SK-N-SH treated with all-trans-retinoic acid at 6 μM for 48 hours (cell line): ENCODE results near the gene HMCN2.

ENCODE experiments used
- ATAC-seq: fragments of 200-7000 bp; cut with Tn5 transposase; 3 replicates; pipeline ENCODE4 v1.9.1; 2020; ENCODE audit warnings: mild to moderate bottlenecking, moderate library complexity
- ARNTL ChIP-seq: fragments of 450-650 bp; formaldehyde crosslinking; IDR thresholded peaks from 2 replicates; pipeline ENCODE4 v1.5.0; 2020; ENCODE audit warnings: low read depth, mild to moderate bottlenecking, moderate library complexity, borderline replicate concordance
- BACH2 ChIP-seq: fragments of 250-450 bp; sonication (Bioruptor Pico); IDR thresholded peaks from 2 replicates; pipeline ENCODE4 v1.9.0; 2021; ENCODE audit warnings: mild to moderate bottlenecking, borderline replicate concordance
- CSDC2 ChIP-seq: fragments of 250-450 bp; sonication (Bioruptor Pico); IDR thresholded peaks from 2 replicates; pipeline ENCODE4 v1.5.0; 2020; ENCODE audit warnings: mild to moderate bottlenecking, moderate library complexity
- CSRNP3 ChIP-seq: fragments of 250-450 bp; sonication (Bioruptor Pico); IDR thresholded peaks from 2 replicates; pipeline ENCODE4 v1.5.1; 2021; ENCODE audit warnings: mild to moderate bottlenecking, moderate library complexity
- ESRRG ChIP-seq: fragments of 250-450 bp; sonication (Bioruptor Pico); IDR thresholded peaks from 2 replicates; pipeline ENCODE4 v1.6.1; 2021; ENCODE audit warnings: mild to moderate bottlenecking
- GLIS3 ChIP-seq: fragments of 250-450 bp; sonication (Bioruptor Pico); IDR thresholded peaks from 2 replicates; pipeline ENCODE4 v1.5.0; 2020; ENCODE audit warnings: mild to moderate bottlenecking, moderate library complexity
- ISL1 ChIP-seq: fragments of 250-450 bp; sonication (Bioruptor Pico); IDR thresholded peaks from 2 replicates; pipeline ENCODE4 v2.1.2; 2022; ENCODE audit warnings: mild to moderate bottlenecking, moderate library complexity
- OSR1 ChIP-seq: fragments of 250-450 bp; sonication (Bioruptor Pico); IDR thresholded peaks from 2 replicates; pipeline ENCODE4 v1.8.0; 2022; ENCODE audit warnings: moderate library complexity, mild to moderate bottlenecking, inconsistent platforms
- POU6F1 ChIP-seq: fragments of 250-450 bp; sonication (Bioruptor Pico); IDR thresholded peaks from 2 replicates; pipeline ENCODE4 v1.8.0; 2021; ENCODE audit warnings: low read depth, mild to moderate bottlenecking, moderate library complexity, borderline replicate concordance
- PPARA ChIP-seq: fragments of 250-450 bp; sonication (Bioruptor Pico); IDR thresholded peaks from 2 replicates; pipeline ENCODE4 v1.5.0; 2020; ENCODE audit warnings: mild to moderate bottlenecking, borderline replicate concordance
- RARB ChIP-seq: fragments of 250-450 bp; sonication (Bioruptor Pico); IDR thresholded peaks from 2 replicates; pipeline ENCODE4 v1.8.0; 2021; ENCODE audit warnings: mild to moderate bottlenecking, moderate library complexity
- SNAI2 ChIP-seq: fragments of 250-450 bp; sonication (Bioruptor Pico); IDR thresholded peaks from 2 replicates; pipeline ENCODE4 v1.5.0; 2020; ENCODE audit warnings: mild to moderate bottlenecking, moderate library complexity
- TCF4 ChIP-seq: fragments of 250-450 bp; sonication (Bioruptor Pico); IDR thresholded peaks from 2 replicates; pipeline ENCODE4 v1.8.0; 2021; ENCODE audit warnings: mild to moderate bottlenecking, moderate library complexity, borderline replicate concordance
- TOX ChIP-seq: fragments of 250-450 bp; sonication (Bioruptor Pico); IDR thresholded peaks from 2 replicates; pipeline ENCODE4 v1.8.0; 2021; ENCODE audit warnings: mild to moderate bottlenecking, moderate library complexity, borderline replicate concordance
- ZC3H10 ChIP-seq: fragments of 250-450 bp; sonication (Bioruptor Pico); IDR thresholded peaks from 2 replicates; pipeline ENCODE4 v1.5.1; 2021; ENCODE audit warnings: mild to moderate bottlenecking, moderate library complexity
- ZFP3 ChIP-seq: fragments of 250-450 bp; sonication (Bioruptor Pico); IDR thresholded peaks from 2 replicates; pipeline ENCODE4 v1.5.0; 2020; ENCODE audit warnings: mild to moderate bottlenecking, moderate library complexity
- ZFP30 ChIP-seq: fragments of 450-650 bp; formaldehyde crosslinking; IDR thresholded peaks from 2 replicates; pipeline ENCODE4 v1.5.0; 2022; ENCODE audit warnings: mild to moderate bottlenecking, moderate library complexity
- ZNF565 ChIP-seq: fragments of 450-650 bp; formaldehyde crosslinking; conservative IDR thresholded peaks from 2 replicates; pipeline ENCODE4 v1.5.0; 2020; ENCODE audit warnings: low read depth, mild to moderate bottlenecking, moderate library complexity
- ZNF70 ChIP-seq: fragments of 450-650 bp; formaldehyde crosslinking; IDR thresholded peaks from 2 replicates; pipeline ENCODE4 v1.5.0; 2020; ENCODE audit warnings: mild to moderate bottlenecking, moderate library complexity
- ZNF8 ChIP-seq: fragments of 450-650 bp; formaldehyde crosslinking; IDR thresholded peaks from 2 replicates; pipeline ENCODE4 v1.5.0; 2020; ENCODE audit warnings: mild to moderate bottlenecking, moderate library complexity
- TF ChIP-seq, protein P1 (sequence below): fragments of 250-450 bp; sonication (Bioruptor Pico); IDR thresholded peaks from 2 replicates; pipeline ENCODE4 v1.8.0; 2020; ENCODE audit warnings: mild to moderate bottlenecking, moderate library complexity, borderline replicate concordance
- TF ChIP-seq, protein P2 (sequence below): fragments of 250-450 bp; sonication (Bioruptor Pico); IDR thresholded peaks from 2 replicates; pipeline ENCODE4 v1.5.1; 2020; ENCODE audit warnings: low read depth, mild to moderate bottlenecking, moderate library complexity

Gene HMCN2

GRCh38 chr9:130444565-130445221, 179.1 kb downstream of the HMCN2 start, which contains the start of gene ASS1:
ASS1 (plus strand) TSS chr9:130444961; CDS start chr9:130452229, 7,268 bp downstream.
- TF ChIP-seq ZNF565 (CRISPR knock-in tag): no peak
- no peak for TF ChIP-seq BACH2 (CRISPR knock-in tag)
- TF ChIP-seq CSDC2 (CRISPR knock-in tag): no peak
- TF ChIP-seq, protein P1, sequence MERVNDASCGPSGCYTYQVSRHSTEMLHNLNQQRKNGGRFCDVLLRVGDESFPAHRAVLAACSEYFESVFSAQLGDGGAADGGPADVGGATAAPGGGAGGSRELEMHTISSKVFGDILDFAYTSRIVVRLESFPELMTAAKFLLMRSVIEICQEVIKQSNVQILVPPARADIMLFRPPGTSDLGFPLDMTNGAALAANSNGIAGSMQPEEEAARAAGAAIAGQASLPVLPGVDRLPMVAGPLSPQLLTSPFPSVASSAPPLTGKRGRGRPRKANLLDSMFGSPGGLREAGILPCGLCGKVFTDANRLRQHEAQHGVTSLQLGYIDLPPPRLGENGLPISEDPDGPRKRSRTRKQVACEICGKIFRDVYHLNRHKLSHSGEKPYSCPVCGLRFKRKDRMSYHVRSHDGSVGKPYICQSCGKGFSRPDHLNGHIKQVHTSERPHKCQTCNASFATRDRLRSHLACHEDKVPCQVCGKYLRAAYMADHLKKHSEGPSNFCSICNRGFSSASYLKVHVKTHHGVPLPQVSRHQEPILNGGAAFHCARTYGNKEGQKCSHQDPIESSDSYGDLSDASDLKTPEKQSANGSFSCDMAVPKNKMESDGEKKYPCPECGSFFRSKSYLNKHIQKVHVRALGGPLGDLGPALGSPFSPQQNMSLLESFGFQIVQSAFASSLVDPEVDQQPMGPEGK (CRISPR knock-in tag): no peak
- no peak for TF ChIP-seq PPARA
- ATAC-seq: no peak

GRCh38 chr9:130445268-130445983, 179.9 kb downstream of the HMCN2 start:
- no peak for ATAC-seq
- TF ChIP-seq CSDC2 (CRISPR knock-in tag): no peak
- TF ChIP-seq BACH2 (CRISPR knock-in tag): no peak
- TF ChIP-seq, protein P2, sequence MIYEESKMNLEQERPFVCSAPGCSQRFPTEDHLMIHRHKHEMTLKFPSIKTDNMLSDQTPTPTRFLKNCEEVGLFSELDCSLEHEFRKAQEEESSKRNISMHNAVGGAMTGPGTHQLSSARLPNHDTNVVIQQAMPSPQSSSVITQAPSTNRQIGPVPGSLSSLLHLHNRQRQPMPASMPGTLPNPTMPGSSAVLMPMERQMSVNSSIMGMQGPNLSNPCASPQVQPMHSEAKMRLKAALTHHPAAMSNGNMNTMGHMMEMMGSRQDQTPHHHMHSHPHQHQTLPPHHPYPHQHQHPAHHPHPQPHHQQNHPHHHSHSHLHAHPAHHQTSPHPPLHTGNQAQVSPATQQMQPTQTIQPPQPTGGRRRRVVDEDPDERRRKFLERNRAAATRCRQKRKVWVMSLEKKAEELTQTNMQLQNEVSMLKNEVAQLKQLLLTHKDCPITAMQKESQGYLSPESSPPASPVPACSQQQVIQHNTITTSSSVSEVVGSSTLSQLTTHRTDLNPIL (CRISPR knock-in tag): no peak
- TF ChIP-seq ZNF8 (CRISPR knock-in tag): no peak
- no peak for TF ChIP-seq PPARA
- no peak for TF ChIP-seq ZNF70 (CRISPR knock-in tag)
- TF ChIP-seq POU6F1 (CRISPR knock-in tag): no peak
- TF ChIP-seq ZFP30 (CRISPR knock-in tag): no peak
- no peak for TF ChIP-seq ESRRG (CRISPR knock-in tag)

DNA sequence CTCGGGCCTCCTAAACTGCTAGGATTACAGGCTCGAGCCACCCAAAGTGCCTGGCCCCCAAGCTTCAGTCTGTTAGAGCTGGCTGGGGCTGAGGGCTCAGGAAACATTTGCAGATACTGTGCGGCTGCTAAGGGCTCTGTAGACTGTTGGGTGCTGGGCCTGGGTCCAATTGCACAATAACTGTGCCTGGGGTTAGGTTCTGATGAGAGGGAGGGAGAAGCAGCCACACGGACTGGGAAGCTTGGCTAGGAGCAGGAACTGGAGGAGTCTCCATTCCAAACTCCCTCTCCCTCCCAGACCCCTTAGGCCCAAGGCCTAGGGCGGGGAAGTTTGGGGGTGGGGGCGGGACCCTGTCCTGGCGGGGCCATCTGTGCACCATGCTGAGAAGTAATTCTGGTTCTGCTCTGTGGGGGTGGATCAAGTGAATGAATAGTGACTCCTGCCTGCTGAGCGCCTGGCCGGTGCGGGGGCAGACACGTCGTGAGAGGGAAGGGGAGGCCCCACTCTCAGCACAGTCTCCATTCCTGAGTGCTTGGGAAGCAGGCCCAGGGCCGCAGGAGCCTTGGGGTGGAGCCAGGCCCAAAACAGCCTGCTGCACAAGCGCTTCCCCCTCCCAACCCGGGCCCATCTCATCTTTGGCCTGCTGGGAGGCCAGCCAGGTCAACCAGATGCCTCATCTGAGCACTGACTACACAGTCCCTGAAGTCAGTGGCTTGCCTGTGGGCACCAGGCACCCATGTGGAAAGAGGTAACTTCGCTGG, 180.7 kb downstream of the HMCN2 start:
- TF ChIP-seq POU6F1 (CRISPR knock-in tag): no peak
- TF ChIP-seq SNAI2: no peak
- no peak for TF ChIP-seq ZNF8 (CRISPR knock-in tag)
- no peak for TF ChIP-seq CSRNP3
- no peak for TF ChIP-seq TOX
- no peak for TF ChIP-seq RARB (CRISPR knock-in tag)
- TF ChIP-seq OSR1: no peak
- no peak for TF ChIP-seq PPARA
- TF ChIP-seq, protein P1 (CRISPR knock-in tag): no peak
- TF ChIP-seq ZC3H10 (CRISPR knock-in tag): no peak
- TF ChIP-seq ARNTL (CRISPR knock-in tag): no peak
- TF ChIP-seq ZFP3 (CRISPR knock-in tag): no peak
- TF ChIP-seq ZFP30 (CRISPR knock-in tag): no peak
- no peak for TF ChIP-seq GLIS3 (CRISPR knock-in tag)
- no peak for TF ChIP-seq ZNF565 (CRISPR knock-in tag)
- TF ChIP-seq ISL1 (CRISPR knock-in tag): no peak
- no peak for TF ChIP-seq TCF4 (CRISPR knock-in tag)
- TF ChIP-seq ESRRG (CRISPR knock-in tag): no peak
- ATAC-seq: peak; percentile 70
